ENCODE measurements around the gene NOP53. TPM values are rescaled to one million over a fixed set of nuclear protein-coding genes. Genes with fewer than 3 reads are reported as not detected.
"Not testable (repeated sequence)": the region's sequence is repeated elsewhere in the genome, so short reads cannot be mapped to it uniquely, and the experiment has no call there.

The NOP53 gene
- 183 and 223 TPM in 2 replicates for total RNA-seq

- DNase-seq (ENCODE audit: extremely low read depth, low read depth, low spot score), result peak; percentile 84
These were observed at the start of gene NOP53 for GRCh38 chr19:47745010-47745901. TSS of gene NOP53 (plus strand) at chr19:47745546. CDS start at chr19:47745560, 14 bp downstream.

GRCh38 chr19:47696635-47697034, 48.7 kb upstream of the NOP53 start:
- no peak for DNase-seq (ENCODE audit: extremely low read depth, low read depth, low spot score)

- DNase-seq (ENCODE audit: extremely low read depth, low read depth, low spot score), result peak; percentile 34
These were observed 47.3 kb upstream of the NOP53 start for GRCh38 chr19:47697863-47698609.

- DNase-seq (ENCODE audit: extremely low read depth, low read depth, low spot score), result no peak
These were observed 46.6 kb upstream of the NOP53 start for GRCh38 chr19:47698631-47699359.

GRCh38 chr19:47699360-47699917, 45.9 kb upstream of the NOP53 start:
- no peak for DNase-seq (ENCODE audit: extremely low read depth, low read depth, low spot score)

GRCh38 chr19:47700934-47701716, 44.2 kb upstream of the NOP53 start:
- DNase-seq (ENCODE audit: extremely low read depth, low read depth, low spot score), result no peak

GRCh38 chr19:47701717-47702552, 43.4 kb upstream of the NOP53 start:
- DNase-seq (ENCODE audit: extremely low read depth, low read depth, low spot score), result no peak

- no peak for DNase-seq (ENCODE audit: extremely low read depth, low read depth, low spot score)
These were observed 42.7 kb upstream of the NOP53 start for GRCh38 chr19:47702671-47703070.

- DNase-seq (ENCODE audit: extremely low read depth, low read depth, low spot score), result no peak
These were observed 42.0 kb upstream of the NOP53 start for GRCh38 chr19:47703301-47703700.

GRCh38 chr19:47704024-47704423, 41.3 kb upstream of the NOP53 start:
- DNase-seq (ENCODE audit: extremely low read depth, low read depth, low spot score), result no peak

- DNase-seq (ENCODE audit: extremely low read depth, low read depth, low spot score), result no peak
These were observed 40.7 kb upstream of the NOP53 start for GRCh38 chr19:47704656-47705055.

- no peak for DNase-seq (ENCODE audit: extremely low read depth, low read depth, low spot score)
These were observed 38.0 kb upstream of the NOP53 start for GRCh38 chr19:47707135-47707925.

- no peak for DNase-seq (ENCODE audit: extremely low read depth, low read depth, low spot score)
These were observed 33.6 kb upstream of the NOP53 start for GRCh38 chr19:47711652-47712242.

- no peak for DNase-seq (ENCODE audit: extremely low read depth, low read depth, low spot score)
These were observed 32.0 kb upstream of the NOP53 start, which contains the start of gene EHD2 for GRCh38 chr19:47713046-47714021. TSS of gene EHD2 (plus strand) at chr19:47713422. CDS start at chr19:47716613, 3,191 bp downstream.

- no peak for DNase-seq (ENCODE audit: extremely low read depth, low read depth, low spot score)
These were observed 31.0 kb upstream of the NOP53 start for GRCh38 chr19:47714339-47714738.

- DNase-seq (ENCODE audit: extremely low read depth, low read depth, low spot score), result not testable (repeated sequence)
These were observed 30.5 kb upstream of the NOP53 start for GRCh38 chr19:47714855-47715254.
